Activated naive CD8-positive, alpha-beta T cell (primary cell): Measurements from ENCODE around the gene KMT2C.

Experiments
- H3K27ac Mint-ChIP-seq: one replicate; pipeline ENCODE4 v1.8.0; 2021; ENCODE audit warnings: mixed read lengths
- H3K27me3 Mint-ChIP-seq: one replicate; pipeline ENCODE4 v1.8.0; 2021; ENCODE audit warnings: mixed read lengths
- H3K36me3 Mint-ChIP-seq: one replicate; pipeline ENCODE4 v1.8.0; 2021; ENCODE audit warnings: mixed read lengths
- H3K4me1 Mint-ChIP-seq: one replicate; pipeline ENCODE4 v1.8.0; 2021; ENCODE audit warnings: low read depth, mixed read lengths
- H3K4me3 Mint-ChIP-seq: one replicate; pipeline ENCODE4 v1.8.0; 2021; ENCODE audit warnings: mild to moderate bottlenecking, mixed read lengths
- H3K9me3 Mint-ChIP-seq: one replicate; pipeline ENCODE4 v1.8.0; 2021; ENCODE audit warnings: low read depth, mixed read lengths

KMT2C gene

DNA sequence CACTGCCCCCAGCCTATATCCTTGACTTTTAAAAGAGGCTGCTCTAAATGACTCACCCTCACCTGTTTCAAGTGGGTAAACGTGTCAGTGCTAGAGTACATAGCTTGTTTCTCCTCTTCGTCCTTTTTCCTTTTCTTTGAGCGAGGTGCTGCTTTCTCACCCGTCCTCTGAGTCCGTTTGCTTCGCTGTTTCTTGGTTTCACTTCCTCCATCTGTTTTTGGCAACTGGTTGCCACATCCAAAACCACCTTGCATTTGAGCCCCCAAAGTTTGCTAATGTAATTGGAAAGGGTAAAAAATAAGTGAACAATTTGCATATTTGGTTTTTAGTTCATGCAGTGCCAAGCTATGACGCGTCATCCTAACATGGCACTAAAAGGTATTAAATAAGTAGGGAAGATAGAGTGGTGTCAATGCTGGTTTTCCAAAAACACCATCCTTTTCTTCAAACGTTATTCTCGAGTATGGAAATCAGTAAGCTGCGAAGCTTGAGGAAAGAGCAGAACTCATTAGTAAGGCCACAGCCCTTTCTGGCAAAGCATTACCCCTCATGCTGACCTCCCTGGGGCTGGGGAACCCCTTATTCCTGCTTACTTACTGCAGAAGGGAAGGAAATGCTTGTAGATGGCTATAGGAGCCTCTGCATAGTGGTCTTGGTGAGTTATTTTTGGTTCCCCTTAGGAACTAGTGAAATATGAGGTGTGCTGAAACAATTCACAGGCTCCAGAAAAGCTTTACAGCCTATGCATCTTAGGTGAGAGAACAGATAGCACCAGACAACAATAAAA lies 276.8 kb downstream of the KMT2C start:
- H3K36me3 Mint-ChIP-seq: peaks cover 12% of the 10 kb centered on the region
- H3K27me3 Mint-ChIP-seq: no peaks in the 10 kb centered on the region
- peak overlapping the region; percentile 11 for H3K4me3 Mint-ChIP-seq
- H3K9me3 Mint-ChIP-seq: no peaks in the 10 kb centered on the region
- peaks cover 15% of the 10 kb centered on the region for H3K4me1 Mint-ChIP-seq
- H3K27ac Mint-ChIP-seq: peak overlapping the region; percentile 1

DNA sequence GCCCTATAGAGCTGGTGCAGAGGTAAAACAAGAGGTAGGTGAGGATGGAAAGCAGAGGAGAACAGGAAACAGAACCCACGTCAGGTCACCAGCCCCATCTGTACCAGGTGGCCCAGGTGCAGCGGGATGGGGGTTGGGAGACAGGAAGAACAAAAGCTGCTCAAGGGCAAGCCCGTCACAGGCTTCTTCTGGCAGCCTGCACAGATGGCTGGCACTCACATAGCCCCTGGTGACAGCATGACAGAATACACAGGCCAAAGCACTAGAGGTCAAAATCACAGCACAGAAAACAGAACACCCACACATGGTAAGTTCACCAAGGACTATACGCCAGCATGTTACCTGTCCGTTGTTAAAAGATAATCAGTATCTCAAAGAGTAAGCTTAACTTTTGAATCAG lies 283.5 kb downstream of the KMT2C start:
- H3K9me3 Mint-ChIP-seq: no peaks in the 10 kb centered on the region
- H3K4me1 Mint-ChIP-seq: no peaks in the 10 kb centered on the region
- H3K36me3 Mint-ChIP-seq: peaks cover 5% of the 10 kb centered on the region
- no peak overlapping the region for H3K4me3 Mint-ChIP-seq
- H3K27ac Mint-ChIP-seq: peak overlapping the region; percentile 4
- H3K27me3 Mint-ChIP-seq: no peaks in the 10 kb centered on the region

DNA sequence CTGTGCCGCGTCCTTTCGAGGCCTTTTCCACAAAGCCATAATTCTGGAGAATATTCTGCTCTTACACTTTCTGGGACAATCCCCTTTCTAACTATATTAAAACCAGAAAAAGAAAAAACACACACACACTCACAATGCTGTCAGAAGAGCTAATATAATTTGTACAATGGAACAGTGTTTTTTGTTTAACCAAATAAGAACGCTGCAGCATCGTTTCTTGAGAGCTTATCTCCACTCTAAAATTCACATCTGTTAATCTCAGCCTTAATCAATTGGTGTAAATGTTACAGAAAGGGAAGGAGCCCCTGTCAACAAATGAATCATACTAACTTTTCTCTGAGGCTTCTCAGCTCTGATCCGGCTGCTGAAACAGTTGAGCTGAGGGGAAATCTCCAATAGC lies 286.4 kb downstream of the KMT2C start:
- no peaks in the 10 kb centered on the region for H3K27me3 Mint-ChIP-seq
- H3K4me3 Mint-ChIP-seq: no peak overlapping the region
- H3K4me1 Mint-ChIP-seq: peaks cover 21% of the 10 kb centered on the region
- H3K36me3 Mint-ChIP-seq: peaks cover 9% of the 10 kb centered on the region
- no peaks in the 10 kb centered on the region for H3K9me3 Mint-ChIP-seq
- no peak overlapping the region for H3K27ac Mint-ChIP-seq

DNA sequence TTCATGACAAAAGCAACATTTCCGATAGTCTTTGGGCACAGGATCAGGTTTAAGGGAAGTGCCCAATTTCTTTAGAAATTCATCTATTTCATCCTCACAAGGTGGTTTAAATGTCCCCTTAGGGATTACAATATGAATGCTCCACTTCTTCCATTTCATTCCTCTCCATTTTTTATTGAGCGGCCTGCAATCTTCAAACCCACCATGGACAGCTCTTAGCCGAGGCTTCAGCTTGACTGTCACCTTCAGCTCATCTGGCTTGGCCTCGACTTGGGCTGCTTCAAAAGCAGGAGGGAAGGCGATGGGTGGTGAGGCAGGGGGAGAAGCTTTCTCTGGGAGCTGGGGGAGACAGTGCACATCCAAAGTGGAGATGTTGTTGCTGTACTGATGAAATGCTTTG lies 287.1 kb downstream of the KMT2C start:
- Mint-ChIP-seq H3K4me1 (peaks cover 28% of the 10 kb centered on the region), H3K36me3 (peaks cover 9% of the 10 kb centered on the region), H3K27ac (no peak overlapping the region), H3K27me3 (no peaks in the 10 kb centered on the region), H3K9me3 (no peaks in the 10 kb centered on the region), H3K4me3 (no peak overlapping the region)

DNA sequence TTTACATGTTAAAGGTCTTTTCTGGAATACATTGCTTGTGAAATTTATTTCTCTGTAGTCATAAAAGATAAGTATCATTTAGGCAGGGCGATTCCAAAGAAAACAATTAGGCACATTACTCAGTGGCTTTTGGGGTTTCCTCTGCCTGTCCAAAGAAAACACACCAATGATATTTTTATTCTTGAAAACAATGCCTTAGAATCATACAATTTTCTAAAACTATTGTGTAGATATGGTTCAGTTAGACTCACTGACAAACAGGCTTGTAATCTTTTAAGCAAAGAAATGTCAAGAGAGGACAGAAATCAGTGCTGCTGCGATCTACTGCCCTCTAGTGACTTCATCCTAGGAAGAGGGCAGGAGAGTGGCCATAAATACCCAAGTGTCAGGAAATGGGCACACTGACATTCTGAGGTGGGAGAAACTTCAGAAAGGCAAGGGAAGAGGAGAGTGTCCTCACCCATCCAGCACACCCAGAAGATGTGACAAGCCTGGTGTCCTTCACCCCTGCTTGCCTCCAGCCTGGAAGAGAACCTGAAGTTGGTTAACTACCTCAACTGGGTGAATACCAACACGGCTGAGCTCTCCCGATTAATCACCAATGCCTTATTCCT lies 289.8 kb downstream of the KMT2C start:
- Mint-ChIP-seq H3K27ac (peak overlapping the region; percentile 75), H3K9me3 (no peaks in the 10 kb centered on the region), H3K36me3 (peaks cover 4% of the 10 kb centered on the region), H3K4me3 (peak overlapping the region; percentile 71), H3K27me3 (no peaks in the 10 kb centered on the region), H3K4me1 (peaks cover 48% of the 10 kb centered on the region)

DNA sequence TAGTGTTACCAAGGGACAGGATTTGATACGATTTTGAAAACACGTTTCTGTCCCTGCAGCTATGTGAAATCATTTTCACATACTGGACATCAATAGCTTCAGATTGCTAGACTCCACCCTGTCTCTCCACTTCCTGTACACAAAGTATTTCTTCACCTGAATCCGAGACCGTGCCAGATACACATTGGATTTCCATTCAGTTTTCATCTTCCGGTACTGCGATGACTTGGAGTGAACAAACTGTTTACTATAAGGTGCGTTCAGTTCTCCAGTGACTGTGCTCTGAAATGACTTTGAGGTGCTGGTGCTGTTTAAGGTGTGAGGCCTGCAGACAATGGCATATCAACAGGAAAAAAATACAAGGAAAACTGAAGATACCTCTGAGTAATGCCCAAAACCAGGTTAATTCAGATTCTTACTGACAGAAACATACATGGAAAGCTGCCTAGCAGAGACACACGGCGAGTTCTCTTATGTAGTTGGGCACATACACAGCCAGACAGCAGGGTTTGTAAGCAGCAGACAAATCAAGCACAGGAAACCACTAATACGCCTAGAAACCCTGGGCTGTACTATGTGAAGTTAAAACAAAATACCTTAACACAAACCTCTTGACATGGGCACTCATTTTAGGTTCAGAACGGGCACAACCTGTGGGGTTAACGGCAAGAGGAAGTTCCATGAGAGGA lies 291.1 kb downstream of the KMT2C start:
- peak overlapping the region; percentile 71 for H3K4me3 Mint-ChIP-seq
- H3K27me3 Mint-ChIP-seq: no peaks in the 10 kb centered on the region
- H3K4me1 Mint-ChIP-seq: peaks cover 51% of the 10 kb centered on the region
- H3K27ac Mint-ChIP-seq: peak overlapping the region; percentile 75
- H3K9me3 Mint-ChIP-seq: no peaks in the 10 kb centered on the region
- peaks cover 7% of the 10 kb centered on the region for H3K36me3 Mint-ChIP-seq

DNA sequence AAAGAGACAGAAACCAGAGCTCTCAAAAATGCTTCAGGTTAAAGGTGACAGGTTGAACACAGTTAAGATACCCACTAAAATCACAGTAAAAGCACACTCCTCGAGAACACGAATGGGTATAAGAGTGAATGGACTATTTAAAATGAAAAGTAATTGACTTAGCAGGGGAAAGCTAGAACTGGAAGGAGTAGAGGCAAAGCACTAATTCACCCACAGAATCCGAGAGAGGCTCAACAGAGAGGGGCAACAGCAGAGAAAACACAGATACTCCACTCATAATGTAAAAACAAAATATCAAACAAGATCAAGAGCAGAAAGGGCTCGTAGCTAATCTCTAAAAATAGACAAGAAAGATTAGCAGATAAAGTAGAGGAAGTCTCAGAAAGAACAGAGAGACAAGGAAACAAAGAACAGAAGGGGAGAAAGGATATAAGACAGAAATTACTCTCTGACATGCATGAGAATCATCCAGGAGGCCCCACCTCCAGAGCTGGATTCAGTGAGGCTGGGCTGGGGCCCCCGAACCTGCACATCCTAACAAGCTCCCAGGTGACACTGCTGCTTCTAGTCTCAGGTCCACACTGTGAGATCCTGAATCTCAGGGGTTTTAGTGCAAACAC lies 292.7 kb downstream of the KMT2C start:
- peaks cover 51% of the 10 kb centered on the region for H3K4me1 Mint-ChIP-seq
- H3K27ac Mint-ChIP-seq: peak overlapping the region; percentile 75
- no peaks in the 10 kb centered on the region for H3K27me3 Mint-ChIP-seq
- no peaks in the 10 kb centered on the region for H3K9me3 Mint-ChIP-seq
- peak overlapping the region; percentile 27 for H3K4me3 Mint-ChIP-seq
- H3K36me3 Mint-ChIP-seq: peaks cover 7% of the 10 kb centered on the region

DNA sequence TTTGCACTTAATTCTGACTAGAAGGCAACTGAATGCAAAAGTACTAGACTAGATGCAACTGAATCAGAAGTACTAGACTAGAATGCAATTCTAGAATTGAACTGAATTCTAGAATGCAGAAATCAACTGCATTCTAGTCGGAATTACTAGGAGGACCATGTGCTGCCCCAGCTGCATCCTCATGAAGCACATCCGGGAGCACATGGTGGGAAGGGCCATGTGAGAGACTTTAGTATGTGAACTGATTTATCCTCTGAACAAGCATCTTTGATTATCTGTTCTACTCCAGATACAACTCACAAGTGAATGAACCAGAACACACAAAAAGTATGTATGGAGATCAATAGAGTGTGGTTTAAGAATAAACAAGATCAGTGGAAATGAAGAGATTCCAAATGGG lies 295.2 kb downstream of the KMT2C start:
- no peaks in the 10 kb centered on the region for H3K27me3 Mint-ChIP-seq
- H3K4me3 Mint-ChIP-seq: no peak overlapping the region
- no peaks in the 10 kb centered on the region for H3K9me3 Mint-ChIP-seq
- peaks cover 42% of the 10 kb centered on the region for H3K4me1 Mint-ChIP-seq
- H3K36me3 Mint-ChIP-seq: peaks cover 7% of the 10 kb centered on the region
- peak overlapping the region; percentile 69 for H3K27ac Mint-ChIP-seq

DNA sequence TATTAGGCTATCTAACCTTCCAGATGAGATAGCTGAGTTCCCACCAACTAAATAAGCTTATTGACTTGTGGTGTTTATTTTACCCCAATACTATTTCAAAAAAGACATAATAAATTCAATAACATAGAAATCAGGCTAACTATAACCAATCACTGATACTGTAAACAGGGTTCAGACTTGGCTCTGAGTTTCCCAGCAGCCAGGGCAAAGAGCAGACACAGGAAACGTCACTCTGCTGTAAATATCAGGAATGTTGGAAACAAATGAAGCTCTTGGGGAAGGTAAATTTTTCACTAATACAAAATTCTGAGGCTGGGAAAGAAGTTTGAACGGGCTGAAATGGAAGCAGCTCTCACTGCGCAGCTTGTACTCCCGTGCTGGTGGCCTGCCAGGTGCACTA lies 295.7 kb downstream of the KMT2C start:
- Mint-ChIP-seq H3K4me3 (no peak overlapping the region), H3K36me3 (peaks cover 7% of the 10 kb centered on the region), H3K4me1 (peaks cover 37% of the 10 kb centered on the region), H3K27me3 (no peaks in the 10 kb centered on the region), H3K27ac (no peak overlapping the region), H3K9me3 (no peaks in the 10 kb centered on the region)

DNA sequence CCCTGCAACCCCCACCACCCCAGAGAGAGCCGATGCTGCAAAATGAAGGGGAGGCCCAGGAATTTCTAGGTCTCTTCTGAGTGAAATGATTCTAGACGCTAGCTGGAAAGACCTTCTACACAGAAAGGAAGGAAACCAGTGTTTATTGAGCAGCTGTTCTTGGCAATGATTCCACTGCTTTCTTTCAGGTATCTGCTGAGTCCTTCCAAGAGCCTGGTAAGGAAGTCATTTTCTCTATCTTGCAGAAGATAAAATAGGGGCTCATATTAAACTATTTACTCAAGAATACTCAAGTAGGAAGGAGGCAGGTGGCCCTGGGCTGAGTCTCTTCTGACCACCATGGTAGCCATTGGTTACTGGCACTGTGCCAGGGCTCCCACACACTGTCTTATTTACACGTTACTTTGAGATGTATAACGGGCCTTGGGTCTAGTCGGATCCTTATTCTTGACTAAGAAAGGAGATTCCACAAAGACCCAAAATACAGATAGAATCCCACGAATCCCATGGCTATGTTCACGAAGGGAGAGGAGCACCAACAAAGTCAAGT lies 298.3 kb downstream of the KMT2C start:
- H3K27ac Mint-ChIP-seq: no peak overlapping the region

DNA sequence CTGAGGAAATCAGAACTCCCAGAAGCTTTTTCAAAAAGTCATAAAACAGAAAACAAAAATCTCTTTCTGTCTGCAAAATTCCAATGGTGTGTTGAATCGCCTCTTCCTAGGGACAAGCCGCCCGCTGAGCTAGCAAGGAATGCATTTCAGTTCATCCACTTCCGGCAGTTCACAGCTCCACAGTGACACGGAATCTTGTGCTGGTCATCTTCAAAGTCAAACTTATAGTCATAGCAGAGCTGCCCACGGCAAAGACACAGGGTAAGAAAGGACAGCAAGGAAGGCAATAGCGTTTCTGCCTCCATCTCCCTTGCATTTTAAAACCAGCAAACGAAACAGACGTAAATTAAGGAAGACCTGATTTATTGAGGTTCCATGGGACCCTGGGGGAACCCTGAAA lies 299.1 kb downstream of the KMT2C start:
- Mint-ChIP-seq H3K9me3 (no peaks in the 10 kb centered on the region), H3K4me1 (peaks cover 3% of the 10 kb centered on the region), H3K4me3 (no peak overlapping the region), H3K27ac (no peak overlapping the region), H3K27me3 (no peaks in the 10 kb centered on the region), H3K36me3 (peaks cover 3% of the 10 kb centered on the region)

More for the DNA sequence above, 298.3 kb downstream of the KMT2C start:
- H3K27me3 Mint-ChIP-seq: no peaks in the 10 kb centered on the region
- peaks cover 3% of the 10 kb centered on the region for H3K36me3 Mint-ChIP-seq
- no peaks in the 10 kb centered on the region for H3K9me3 Mint-ChIP-seq
- H3K4me1 Mint-ChIP-seq: peaks cover 12% of the 10 kb centered on the region
- no peak overlapping the region for H3K4me3 Mint-ChIP-seq

DNA sequence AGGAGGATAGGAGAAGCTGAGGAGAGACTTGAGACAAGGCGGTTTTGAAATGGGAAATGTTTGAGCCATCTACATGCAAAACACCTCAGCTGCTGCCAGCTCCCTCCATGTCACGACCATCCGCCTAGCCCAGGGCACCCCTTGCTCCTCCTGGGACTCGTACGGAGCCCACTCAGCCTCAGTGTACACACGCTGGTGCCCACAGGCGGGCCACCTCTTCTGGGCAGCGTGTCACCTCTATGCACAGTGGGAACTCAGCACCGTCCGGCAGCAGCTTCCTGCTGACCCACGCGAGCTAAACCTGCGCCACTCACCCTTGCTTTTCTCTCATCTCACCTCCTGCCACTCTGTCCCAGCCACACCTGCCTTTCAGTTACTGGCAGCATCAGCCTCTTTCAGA lies 302.0 kb downstream of the KMT2C start:
- H3K4me3 Mint-ChIP-seq: no peak overlapping the region
- no peaks in the 10 kb centered on the region for H3K27me3 Mint-ChIP-seq
- H3K36me3 Mint-ChIP-seq: peaks cover 2% of the 10 kb centered on the region
- H3K4me1 Mint-ChIP-seq: no peaks in the 10 kb centered on the region
- H3K27ac Mint-ChIP-seq: peak overlapping the region; percentile 43
- H3K9me3 Mint-ChIP-seq: no peaks in the 10 kb centered on the region

DNA sequence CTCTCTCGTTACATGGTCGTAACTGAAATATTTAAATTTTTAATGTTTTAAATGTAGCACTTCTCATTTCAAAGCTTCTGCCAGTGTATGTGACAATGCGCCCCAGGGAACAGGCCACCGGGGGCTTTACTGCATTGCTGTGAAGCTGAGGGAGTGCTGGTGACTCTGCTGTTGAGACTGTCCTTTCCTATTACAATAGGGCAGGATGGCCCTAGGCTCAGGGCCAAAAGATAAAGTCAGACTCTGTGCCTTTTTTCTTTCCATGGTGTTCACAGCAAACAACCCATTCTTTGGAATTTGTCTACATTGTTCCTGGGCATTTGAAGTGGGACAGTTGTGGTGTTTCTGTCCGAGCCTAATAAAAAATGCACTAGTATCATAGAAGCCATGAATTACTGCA lies 303.0 kb downstream of the KMT2C start:
- no peaks in the 10 kb centered on the region for H3K9me3 Mint-ChIP-seq
- no peaks in the 10 kb centered on the region for H3K4me1 Mint-ChIP-seq
- H3K27ac Mint-ChIP-seq: no peak overlapping the region
- peaks cover 4% of the 10 kb centered on the region for H3K36me3 Mint-ChIP-seq
- no peaks in the 10 kb centered on the region for H3K27me3 Mint-ChIP-seq
- H3K4me3 Mint-ChIP-seq: no peak overlapping the region

DNA sequence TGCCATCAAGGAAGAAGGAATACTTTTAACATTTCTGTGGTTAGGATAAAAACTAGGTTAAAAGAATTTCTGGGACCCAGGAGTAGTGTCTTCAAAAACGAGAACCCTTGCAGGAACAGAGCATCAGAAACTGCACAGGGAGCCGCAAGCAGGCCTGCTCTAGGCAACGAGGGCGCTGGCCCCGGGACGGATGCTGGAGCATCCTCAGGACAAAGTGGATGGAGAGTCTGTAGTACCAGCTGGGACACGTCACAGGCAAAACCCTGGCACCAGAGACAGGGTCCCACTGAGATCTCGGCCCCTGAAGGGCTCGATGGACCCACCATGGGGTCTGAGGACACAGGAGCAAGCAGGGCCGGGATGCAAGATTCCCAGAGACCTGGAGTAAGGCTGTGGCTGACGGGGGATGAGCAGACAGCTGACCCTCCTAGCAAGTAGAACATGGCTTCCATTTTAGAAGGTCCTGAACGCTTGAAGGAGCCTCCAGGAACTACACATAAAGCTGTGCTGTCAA lies 303.8 kb downstream of the KMT2C start:
- no peaks in the 10 kb centered on the region for H3K9me3 Mint-ChIP-seq
- no peaks in the 10 kb centered on the region for H3K4me1 Mint-ChIP-seq
- no peak overlapping the region for H3K27ac Mint-ChIP-seq
- no peaks in the 10 kb centered on the region for H3K27me3 Mint-ChIP-seq
- peaks cover 9% of the 10 kb centered on the region for H3K36me3 Mint-ChIP-seq
- H3K4me3 Mint-ChIP-seq: no peak overlapping the region
